Panc1 (cell line): Measurements from ENCODE around the gene NFKBIZ. TPM values are rescaled to one million over a fixed set of nuclear protein-coding genes. Genes with fewer than 3 reads are reported as not detected.
A peak's percentile ranks its signal among the peaks of the same experiment; 100 is the strongest.
"Not testable (repeated sequence)": the region's sequence is repeated elsewhere in the genome, so short reads cannot be mapped to it uniquely, and the experiment has no call there.

Source experiments
- ATAC-seq: fragments of 200-7000 bp; cut with Tn5 transposase; 2 replicates; pipeline ENCODE4 v1.9.1; 2020; ENCODE audit warnings: mild to moderate bottlenecking, moderate library complexity
- BruUV-seq: library from RNA; stranded (reverse); fragments of 400-500 nt; replicated peaks from 2 replicates; lab custom pipeline; 2021; lab: Mats Ljungman, UMichigan
- CTCF ChIA-PET: fragments of 300-600 bp; sonication (Branson Sonifier 250); formaldehyde crosslinking; loops from one replicate; lab custom pipeline; 2022; ENCODE audit warnings: antibody characterized with exemption; lab: Charles Lee
- POLR2A ChIA-PET: fragments of 300-600 bp; sonication (Branson Sonifier 250); formaldehyde crosslinking; loops from one replicate; lab custom pipeline; 2022; ENCODE audit warnings: antibody characterized with exemption; lab: Charles Lee
- DNase-seq: peaks from one replicate; pipeline ENCODE4 v3.0.0-alpha.2; 2010; ENCODE audit warnings: low read depth, low spot score
- H3K27ac ChIP-seq: 2 replicates; pipeline ENCODE4 v1.5.1; 2011; ENCODE audit warnings: mild to moderate bottlenecking, low read length, inconsistent platforms
- H3K27me3 ChIP-seq: fragments of 200-500 bp; sonication (Bioruptor generic); 2 replicates; pipeline ENCODE4 v1.6.0; 2014; ENCODE audit warnings: low read length, inconsistent platforms; ENCODE audit not compliant: control insufficient read depth, insufficient read depth
- H3K36me3 ChIP-seq: fragments of 200-500 bp; sonication (Bioruptor generic); 2 replicates; pipeline ENCODE4 v1.5.1; 2014; ENCODE audit warnings: inconsistent platforms, mild to moderate bottlenecking, low read length, moderate library complexity; ENCODE audit not compliant: control insufficient read depth, insufficient read depth
- H3K4me1 ChIP-seq: 2 replicates; pipeline ENCODE4 v1.5.1; 2011; ENCODE audit warnings: inconsistent platforms, mild to moderate bottlenecking, low read length, moderate library complexity; ENCODE audit not compliant: control insufficient read depth, insufficient read depth
- H3K4me3 ChIP-seq, 2 experiments: 2 replicates each; pipeline ENCODE4 v1.5.1; 2011 to 2012; ENCODE audit warnings: low read depth in 2 of 2, low read length in 2 of 2, mild to moderate bottlenecking in 2 of 2, inconsistent platforms in 1 of 2, moderate library complexity in 1 of 2
- H3K9me3 ChIP-seq: fragments of 200-500 bp; sonication (Bioruptor generic); 2 replicates; pipeline ENCODE4 v1.5.1; 2014; ENCODE audit warnings: low read depth, mild to moderate bottlenecking, inconsistent platforms, low read length, moderate library complexity; ENCODE audit not compliant: control insufficient read depth, insufficient read depth
- POLR2AphosphoS5 ChIP-seq: IDR thresholded peaks from 2 replicates; pipeline ENCODE4 v1.6.1; 2012; ENCODE audit warnings: mild to moderate bottlenecking, low read depth, low read length, moderate library complexity
- REST ChIP-seq, 2 experiments: IDR thresholded peaks; 2 replicates each; pipeline ENCODE4 v1.6.1; 2011 to 2012; ENCODE audit warnings: low read depth in 2 of 2, control low read depth in 1 of 2, low read length in 1 of 2, mild to moderate bottlenecking in 1 of 2, moderate library complexity in 1 of 2; ENCODE audit not compliant: insufficient read depth in 1 of 2
- SIN3A ChIP-seq: IDR thresholded peaks from 2 replicates; pipeline ENCODE4 v1.6.1; 2012; ENCODE audit warnings: low read depth, mild to moderate bottlenecking, low read length, moderate library complexity, borderline replicate concordance; ENCODE audit not compliant: insufficient read depth
- TCF7L2 ChIP-seq: IDR thresholded peaks from 2 replicates; pipeline ENCODE4 v1.6.1; 2011; ENCODE audit warnings: mild to moderate bottlenecking, low read depth, low read length, inconsistent platforms
- in situ Hi-C: cut with HindIII; loops from 2 replicates; pipeline ENCODE4 v1.10.0; 2016; ENCODE audit warnings: low sequenced_read_pairs, low pct_unique_long_range_greater_than_20kb
- intact Hi-C: fragments of 100-400 bp; cut with micrococcal nuclease; formaldehyde crosslinking; loops from one replicate; pipeline ENCODE4 v1.10.0; 2022; ENCODE audit not compliant: unreplicated experiment
- total RNA-seq: library from RNA; stranded (reverse); gene quantifications from one replicate; pipeline ENCODE4 v1.2.1, GENCODE V29; 2021; ENCODE audit not compliant: unreplicated experiment
- TF ChIP-seq, protein P1 (sequence below): fragments of 450-650 bp; IDR thresholded peaks from 2 replicates; pipeline ENCODE4 v1.5.1; 2017; ENCODE audit warnings: mild to moderate bottlenecking

Gene NFKBIZ
- total RNA-seq, 1 experiment from 2014 or later: 17.4 TPM

DNA sequence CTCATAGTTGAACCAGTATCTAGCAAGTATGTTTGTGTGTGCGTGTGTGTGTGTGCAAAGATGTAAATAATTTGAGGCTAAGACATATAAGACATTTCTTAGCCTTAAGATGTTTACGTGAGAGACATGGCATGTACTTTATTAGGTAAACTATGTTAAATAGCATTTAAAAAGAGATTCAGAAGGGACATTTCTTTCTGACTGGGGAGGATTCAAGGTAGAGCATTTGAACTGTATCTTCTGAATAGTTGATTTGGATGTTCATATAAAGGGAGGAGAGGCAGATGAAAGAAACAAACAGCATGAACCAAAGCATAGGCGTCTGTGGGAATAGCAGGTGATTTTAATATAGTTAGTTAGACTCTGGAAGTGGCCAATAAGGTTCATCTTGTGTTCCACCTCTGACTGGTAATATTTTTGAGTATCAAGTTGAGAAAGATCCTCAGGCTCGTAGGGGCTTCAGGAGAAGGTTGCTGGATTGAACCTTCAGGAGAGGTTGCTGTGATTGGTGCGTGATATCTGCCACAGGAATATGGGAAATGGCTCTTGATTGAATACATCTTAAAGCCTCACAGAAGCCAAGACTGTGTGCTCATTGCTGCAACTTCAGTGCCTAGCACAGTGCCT, 12.6 kb downstream of the NFKBIZ start:
- intact Hi-C loops (no loop called here), in situ Hi-C loops (no loop called here)
- peaks cover 34% of the 10 kb centered on the region for H3K36me3 ChIP-seq
- DNase-seq (no peak), ATAC-seq (no peak)
- POLR2A ChIA-PET: interaction anchor here (0.8 kb wide), 1 partner anchor 13 kb away, joined by 7 read pairs; the partner anchor contains the start of gene NFKBIZ
- no peak overlapping the region for H3K27ac ChIP-seq
- H3K4me1 ChIP-seq: peaks cover 8% of the 10 kb centered on the region; the same call in 1 of the 2 replicates
- H3K27me3 ChIP-seq: no peaks in the 10 kb centered on the region
- no peaks in the 10 kb centered on the region for H3K9me3 ChIP-seq
- H3K4me3 ChIP-seq: no peak overlapping the region
- BruUV-seq: no TSS peak
- TF ChIP-seq TCF7L2 (no peak), SIN3A (no peak), REST (IDR thresholded peaks at IDR 0.05; ENCODE audit: insufficient read depth in 1 of 2, low read depth in 2 of 2, low read length in 1 of 2) (no peak), POLR2AphosphoS5 (no peak)
- TF ChIP-seq, protein P1, sequence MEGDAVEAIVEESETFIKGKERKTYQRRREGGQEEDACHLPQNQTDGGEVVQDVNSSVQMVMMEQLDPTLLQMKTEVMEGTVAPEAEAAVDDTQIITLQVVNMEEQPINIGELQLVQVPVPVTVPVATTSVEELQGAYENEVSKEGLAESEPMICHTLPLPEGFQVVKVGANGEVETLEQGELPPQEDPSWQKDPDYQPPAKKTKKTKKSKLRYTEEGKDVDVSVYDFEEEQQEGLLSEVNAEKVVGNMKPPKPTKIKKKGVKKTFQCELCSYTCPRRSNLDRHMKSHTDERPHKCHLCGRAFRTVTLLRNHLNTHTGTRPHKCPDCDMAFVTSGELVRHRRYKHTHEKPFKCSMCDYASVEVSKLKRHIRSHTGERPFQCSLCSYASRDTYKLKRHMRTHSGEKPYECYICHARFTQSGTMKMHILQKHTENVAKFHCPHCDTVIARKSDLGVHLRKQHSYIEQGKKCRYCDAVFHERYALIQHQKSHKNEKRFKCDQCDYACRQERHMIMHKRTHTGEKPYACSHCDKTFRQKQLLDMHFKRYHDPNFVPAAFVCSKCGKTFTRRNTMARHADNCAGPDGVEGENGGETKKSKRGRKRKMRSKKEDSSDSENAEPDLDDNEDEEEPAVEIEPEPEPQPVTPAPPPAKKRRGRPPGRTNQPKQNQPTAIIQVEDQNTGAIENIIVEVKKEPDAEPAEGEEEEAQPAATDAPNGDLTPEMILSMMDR: no peak
- CTCF ChIA-PET: no interaction called here

GRCh38 chr3:101862416-101863165, 13.3 kb downstream of the NFKBIZ start:
- intact Hi-C loops (no loop called here), in situ Hi-C loops (no loop called here)
- CTCF ChIA-PET: no interaction called here
- Histone ChIP-seq H3K4me1 (peaks cover 8% of the 10 kb centered on the region; the same call in 1 of the 2 replicates), H3K27ac (no peak overlapping the region), H3K36me3 (peaks cover 27% of the 10 kb centered on the region), H3K4me3 (no peak overlapping the region), H3K27me3 (no peaks in the 10 kb centered on the region), H3K9me3 (no peaks in the 10 kb centered on the region)
- ATAC-seq: peak; percentile 40; the same call in 1 of the 2 replicates
- POLR2A ChIA-PET: no interaction called here
- no TSS peak for BruUV-seq
- TF ChIP-seq POLR2AphosphoS5: peak; percentile 32; the same call in 1 of the 2 replicates
- no peak for TF ChIP-seq SIN3A
- no peak for DNase-seq

DNA sequence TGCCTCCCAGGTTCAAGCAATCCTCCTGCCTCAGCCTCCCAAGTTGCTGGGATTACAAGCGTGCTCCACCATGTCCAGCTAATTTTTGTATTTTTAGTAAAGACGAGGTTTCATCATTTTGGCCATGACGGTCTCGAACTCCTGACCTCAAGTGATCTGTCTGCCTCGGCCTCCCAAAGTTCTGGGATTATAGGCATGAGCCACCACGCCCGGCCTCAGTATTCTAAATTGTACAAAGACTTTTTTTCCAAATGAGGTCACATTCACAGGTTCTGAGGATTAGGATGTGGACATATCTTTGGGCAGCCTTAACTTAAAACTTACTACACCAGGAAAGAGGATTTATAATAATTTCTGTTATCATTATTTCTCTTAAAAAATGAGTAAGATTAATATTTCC, 15.6 kb downstream of the NFKBIZ start:
- BruUV-seq, H3K36me3 ChIP-seq, H3K27me3 ChIP-seq, ATAC-seq, H3K9me3 ChIP-seq, DNase-seq, CTCF ChIA-PET, H3K4me3 ChIP-seq, H3K27ac ChIP-seq, POLR2A ChIA-PET, H3K4me1 ChIP-seq, intact Hi-C loops, in situ Hi-C loops: not testable (repeated sequence)
